ENCODE measurements around the gene CPT1C. TPM values are rescaled to one million over a fixed set of nuclear protein-coding genes. Genes with fewer than 3 reads are reported as not detected.
A peak's percentile ranks its signal among the peaks of the same experiment; 100 is the strongest.

CPT1C gene
- total RNA-seq, 1 donor from 2014 or later, result 51.7 TPM

DNA sequence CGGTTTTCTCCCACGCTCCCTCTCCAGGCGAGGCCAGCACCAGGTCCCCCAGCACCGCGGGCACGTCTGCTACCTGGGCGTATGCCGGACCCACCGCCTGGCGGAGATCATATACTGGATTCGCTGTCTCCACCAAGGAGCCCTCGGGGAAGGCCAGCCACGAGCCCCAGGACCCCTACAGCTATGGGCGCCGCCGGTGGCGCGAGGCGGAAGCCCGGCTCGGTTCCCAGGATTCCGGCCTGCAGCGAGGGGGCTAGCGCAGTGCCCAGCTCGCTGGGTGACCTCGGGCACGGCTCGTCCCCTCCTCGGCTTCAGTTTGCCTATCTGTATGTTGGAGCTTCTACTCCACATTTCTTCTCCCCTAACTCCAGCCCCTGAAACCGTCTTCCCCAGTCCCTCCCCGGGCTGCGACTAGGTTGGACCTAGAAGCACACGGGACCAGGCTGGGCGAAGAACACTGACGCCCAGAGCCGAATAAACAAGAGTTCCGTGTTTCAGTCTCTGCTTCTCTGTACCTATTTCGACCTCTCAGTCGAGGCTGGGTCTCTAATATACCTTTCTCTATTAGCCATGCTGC is 749 bp upstream of the CPT1C start:
- Histone ChIP-seq H3F3A (ENCODE audit: low read depth) (peaks cover 53% of the 10 kb centered on the region), H3K9ac (peak overlapping the region; percentile 45), H3K9me3 (ENCODE audit: low read depth) (no peaks in the 10 kb centered on the region), H4K20me1 (ENCODE audit: low read depth) (peaks cover 45% of the 10 kb centered on the region), H3K4me3 (peak overlapping the region; percentile 85), H3K4me1 (peaks cover 14% of the 10 kb centered on the region), H3K4me2 (peak overlapping the region; percentile 90), H3K27me3 (no peaks in the 10 kb centered on the region), H3K79me2 (ENCODE audit: low read depth) (peaks cover 47% of the 10 kb centered on the region), H3K27ac (peak overlapping the region; percentile 86), H3K36me3 (peaks cover 3% of the 10 kb centered on the region), H2AFZ (replicated peaks) (no peak overlapping the region)
- TF ChIP-seq EZH2 (IDR thresholded peaks at IDR 0.05) (no peak), EZH2phosphoT487 (IDR thresholded peaks at IDR 0.05) (no peak)
- TF ChIP-seq, protein P1, sequence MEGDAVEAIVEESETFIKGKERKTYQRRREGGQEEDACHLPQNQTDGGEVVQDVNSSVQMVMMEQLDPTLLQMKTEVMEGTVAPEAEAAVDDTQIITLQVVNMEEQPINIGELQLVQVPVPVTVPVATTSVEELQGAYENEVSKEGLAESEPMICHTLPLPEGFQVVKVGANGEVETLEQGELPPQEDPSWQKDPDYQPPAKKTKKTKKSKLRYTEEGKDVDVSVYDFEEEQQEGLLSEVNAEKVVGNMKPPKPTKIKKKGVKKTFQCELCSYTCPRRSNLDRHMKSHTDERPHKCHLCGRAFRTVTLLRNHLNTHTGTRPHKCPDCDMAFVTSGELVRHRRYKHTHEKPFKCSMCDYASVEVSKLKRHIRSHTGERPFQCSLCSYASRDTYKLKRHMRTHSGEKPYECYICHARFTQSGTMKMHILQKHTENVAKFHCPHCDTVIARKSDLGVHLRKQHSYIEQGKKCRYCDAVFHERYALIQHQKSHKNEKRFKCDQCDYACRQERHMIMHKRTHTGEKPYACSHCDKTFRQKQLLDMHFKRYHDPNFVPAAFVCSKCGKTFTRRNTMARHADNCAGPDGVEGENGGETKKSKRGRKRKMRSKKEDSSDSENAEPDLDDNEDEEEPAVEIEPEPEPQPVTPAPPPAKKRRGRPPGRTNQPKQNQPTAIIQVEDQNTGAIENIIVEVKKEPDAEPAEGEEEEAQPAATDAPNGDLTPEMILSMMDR (IDR thresholded peaks at IDR 0.05), result no peak
- Mint-ChIP-seq H3K27me3 (ENCODE audit: insufficient read depth, low read depth) (peaks cover 12% of the 10 kb centered on the region), H3K4me1 (peaks cover 36% of the 10 kb centered on the region), H3K4me3 (peak overlapping the region; percentile 94), H3K27ac (peak overlapping the region; percentile 94), H3K9me3 (no peaks in the 10 kb centered on the region), H3K36me3 (peaks cover 16% of the 10 kb centered on the region)
- peak; percentile 31 for DNase-seq (ENCODE audit: low spot score)

- TF ChIP-seq EZH2phosphoT487 (IDR thresholded peaks at IDR 0.05), result no peak
- TF ChIP-seq EZH2 (IDR thresholded peaks at IDR 0.05), result no peak
- TF ChIP-seq, protein P1 (IDR thresholded peaks at IDR 0.05), result no peak
- peak; percentile 94 for DNase-seq (ENCODE audit: low spot score)
- peak overlapping the region; percentile 5 for H3K9ac ChIP-seq
- Mint-ChIP-seq H3K4me1 (peaks cover 36% of the 10 kb centered on the region), H3K27ac (peak overlapping the region; percentile 94), H3K36me3 (peaks cover 10% of the 10 kb centered on the region), H3K27me3 (ENCODE audit: insufficient read depth, low read depth) (peaks cover 8% of the 10 kb centered on the region), H3K4me3 (peak overlapping the region; percentile 94), H3K9me3 (no peaks in the 10 kb centered on the region)
- peaks cover 14% of the 10 kb centered on the region for H3K4me1 ChIP-seq
- no peak overlapping the region for H2AFZ ChIP-seq (replicated peaks)
- no peaks in the 10 kb centered on the region for H3K9me3 ChIP-seq (ENCODE audit: low read depth)
- H3F3A ChIP-seq (ENCODE audit: low read depth), result peaks cover 47% of the 10 kb centered on the region
- peaks cover 47% of the 10 kb centered on the region for H3K79me2 ChIP-seq (ENCODE audit: low read depth)
- peaks cover 3% of the 10 kb centered on the region for H3K36me3 ChIP-seq
- H3K27me3 ChIP-seq, result no peaks in the 10 kb centered on the region
- H3K4me3 ChIP-seq, result peak overlapping the region; percentile 85
- H3K27ac ChIP-seq, result peak overlapping the region; percentile 61
- H4K20me1 ChIP-seq (ENCODE audit: low read depth), result peaks cover 32% of the 10 kb centered on the region
- peak overlapping the region; percentile 90 for H3K4me2 ChIP-seq
Observed at GRCh38 chr19:49691243-49692146, 579 bp downstream of the CPT1C start.

GRCh38 chr19:49692147-49692506 is 1.2 kb downstream of the CPT1C start:
- Mint-ChIP-seq H3K36me3 (peaks cover 13% of the 10 kb centered on the region), H3K27me3 (ENCODE audit: insufficient read depth, low read depth) (peaks cover 8% of the 10 kb centered on the region), H3K4me3 (peak overlapping the region; percentile 94), H3K27ac (no peak overlapping the region), H3K4me1 (peaks cover 32% of the 10 kb centered on the region), H3K9me3 (no peaks in the 10 kb centered on the region)
- Histone ChIP-seq H4K20me1 (ENCODE audit: low read depth) (peaks cover 27% of the 10 kb centered on the region), H3K9ac (peak overlapping the region; percentile 21), H3K9me3 (ENCODE audit: low read depth) (no peaks in the 10 kb centered on the region), H3K4me1 (peaks cover 14% of the 10 kb centered on the region), H3K27me3 (no peaks in the 10 kb centered on the region), H3K27ac (no peak overlapping the region), H3F3A (ENCODE audit: low read depth) (peaks cover 43% of the 10 kb centered on the region), H3K36me3 (peaks cover 3% of the 10 kb centered on the region), H3K79me2 (ENCODE audit: low read depth) (peaks cover 47% of the 10 kb centered on the region), H3K4me3 (peak overlapping the region; percentile 85), H2AFZ (replicated peaks) (no peak overlapping the region), H3K4me2 (peak overlapping the region; percentile 90)
- TF ChIP-seq EZH2 (IDR thresholded peaks at IDR 0.05) (no peak), EZH2phosphoT487 (IDR thresholded peaks at IDR 0.05) (no peak)
- TF ChIP-seq, protein P1 (IDR thresholded peaks at IDR 0.05), result no peak
- no peak for DNase-seq (ENCODE audit: low spot score)
